Liver (tissue), 9 donors: Measurements from ENCODE around the gene CD79B. TPM values are rescaled to one million over a fixed set of nuclear protein-coding genes. Genes with fewer than 3 reads are reported as not detected.

Source experiments
- DNase-seq: peaks from one replicate; pipeline ENCODE4 v3.0.0-alpha.2; 2017; ENCODE audit warnings: low spot score
- H3K27ac ChIP-seq, 2 donors: one replicate each; pipeline ENCODE4 v1.7.0; 2013; ENCODE audit warnings: inconsistent platforms in 2 of 2, low read length in 2 of 2, control low read depth in 1 of 2, low read depth in 1 of 2, mild to moderate bottlenecking in 1 of 2
- H3K27me3 ChIP-seq, 4 donors: one replicate each; pipeline versions ENCODE4 v1.6.1 to v1.7.0; 2013; ENCODE audit warnings: low read length in 3 of 4, inconsistent platforms in 1 of 4, mild to moderate bottlenecking in 1 of 4, moderate library complexity in 1 of 4; ENCODE audit not compliant: control insufficient read depth in 4 of 4, insufficient read depth in 4 of 4
- H3K36me3 ChIP-seq, 4 donors: one replicate each; pipeline versions ENCODE4 v1.6.1 to v1.7.0; 2013; ENCODE audit warnings: low read length in 3 of 4, mild to moderate bottlenecking in 3 of 4, low read depth in 1 of 4, moderate library complexity in 1 of 4; ENCODE audit not compliant: control insufficient read depth in 4 of 4, insufficient read depth in 3 of 4
- H3K4me1 ChIP-seq, 4 donors: one replicate each; pipeline versions ENCODE4 v1.6.1 to v1.7.0; 2013; ENCODE audit warnings: low read length in 3 of 4, mild to moderate bottlenecking in 3 of 4, moderate library complexity in 1 of 4; ENCODE audit not compliant: control insufficient read depth in 4 of 4, insufficient read depth in 4 of 4
- H3K4me3 ChIP-seq, 3 donors: one replicate each; pipeline versions ENCODE4 v1.6.1 to v1.7.0; 2013; ENCODE audit warnings: low read length in 3 of 3, control low read depth in 1 of 3, low read depth in 1 of 3, mild to moderate bottlenecking in 1 of 3
- H3K9ac ChIP-seq, 2 donors: one replicate each; pipeline ENCODE4 v1.7.0; 2013; ENCODE audit warnings: low read length in 2 of 2, mild to moderate bottlenecking in 2 of 2, moderate library complexity in 2 of 2, control low read depth in 1 of 2, low read depth in 1 of 2
- H3K9me3 ChIP-seq, 4 donors: one replicate each; pipeline versions ENCODE4 v1.6.1 to v1.7.0; 2013; ENCODE audit warnings: low read length in 3 of 4; ENCODE audit not compliant: control insufficient read depth in 4 of 4
- ATF3 ChIP-seq: IDR thresholded peaks from 2 replicates; pipeline ENCODE4 v1.6.1; 2016; ENCODE audit warnings: antibody characterized with exemption
- CTCF ChIP-seq: fragments of 150-350 bp; IDR thresholded peaks from 2 replicates; pipeline ENCODE4 v1.5.1; 2017; ENCODE audit warnings: improper control_type of control experiment, low read depth, low read length; ENCODE audit not compliant: missing input control
- EGR1 ChIP-seq, 2 donors: IDR thresholded peaks; 2 replicates each; pipeline ENCODE4 v1.6.1; 2016 to 2018; ENCODE audit warnings: antibody characterized with exemption in 2 of 2, low read depth in 2 of 2
- FOXA1 ChIP-seq: IDR thresholded peaks from 2 replicates; pipeline ENCODE4 v1.6.1; 2016; ENCODE audit warnings: antibody characterized with exemption
- FOXA2 ChIP-seq: IDR thresholded peaks from 2 replicates; pipeline ENCODE4 v1.6.1; 2016; ENCODE audit warnings: antibody characterized with exemption
- GABPA ChIP-seq, 2 donors: IDR thresholded peaks in 1 of 2; conservative IDR thresholded peaks in 1 of 2; 2 replicates each; pipeline ENCODE4 v1.6.1; 2016; ENCODE audit warnings: antibody characterized with exemption in 2 of 2, mild to moderate bottlenecking in 1 of 2, moderate library complexity in 1 of 2
- HNF4A ChIP-seq, 2 donors: conservative IDR thresholded peaks; 2 replicates each; pipeline ENCODE4 v1.6.1; 2016; ENCODE audit warnings: antibody characterized with exemption in 2 of 2, mild to moderate bottlenecking in 2 of 2
- HNF4G ChIP-seq: IDR thresholded peaks from 2 replicates; pipeline ENCODE4 v1.6.1; 2016; ENCODE audit warnings: antibody characterized with exemption
- JUND ChIP-seq, 2 donors: IDR thresholded peaks; 2 replicates each; pipeline ENCODE4 v1.6.1; 2016; ENCODE audit warnings: antibody characterized with exemption in 2 of 2
- MAX ChIP-seq: IDR thresholded peaks from 2 replicates; pipeline ENCODE4 v1.6.1; 2016; ENCODE audit warnings: antibody characterized with exemption
- NR2F2 ChIP-seq: IDR thresholded peaks from 2 replicates; pipeline ENCODE4 v1.6.1; 2016; ENCODE audit warnings: antibody characterized with exemption
- RAD21 ChIP-seq, 2 donors: IDR thresholded peaks; 2 replicates each; pipeline ENCODE4 v1.6.1; 2016; ENCODE audit warnings: antibody characterized with exemption in 2 of 2, mild to moderate bottlenecking in 2 of 2
- REST ChIP-seq: IDR thresholded peaks from 2 replicates; pipeline ENCODE4 v1.6.1; 2016; ENCODE audit warnings: antibody characterized with exemption, mild to moderate bottlenecking
- RXRA ChIP-seq, 2 donors: IDR thresholded peaks; 2 replicates each; pipeline ENCODE4 v1.6.1; 2017 to 2018; ENCODE audit warnings: antibody characterized with exemption in 2 of 2, mild to moderate bottlenecking in 1 of 2
- TAF1 ChIP-seq: conservative IDR thresholded peaks from 2 replicates; pipeline ENCODE4 v1.6.1; 2016; ENCODE audit warnings: antibody characterized with exemption, mild to moderate bottlenecking
- YY1 ChIP-seq: IDR thresholded peaks from 2 replicates; pipeline ENCODE4 v1.6.1; 2016; ENCODE audit warnings: antibody characterized with exemption, mild to moderate bottlenecking
- ZBTB33 ChIP-seq: IDR thresholded peaks from 2 replicates; pipeline ENCODE4 v1.6.1; 2016; ENCODE audit warnings: antibody characterized with exemption
- whole genome bisulfite sequencing: extraction: QIAGEN DNeasy Blood & Tissue Kit; methylation state at CpG from one replicate; pipeline ENCODE4 v1.1.7; 2013; 5-methylcytosine and 5-hydroxymethylcytosine counted together
- polyA plus RNA-seq, 2 donors: library from polyadenylated mRNA; stranded (reverse) in 1 of 2; unstranded in 1 of 2; fragments of 200-250 nt in 1 of 2; fragments of >200 nt in 1 of 2; fragmentation: Nextera tagmentation in 1 of 2; extraction: Ambion mirVana in 1 of 2; gene quantifications; one replicate each; pipeline versions ENCODE4 v1.2.1 to v1.2.3, GENCODE V29; 2013 to 2015
- total RNA-seq, 2 donors: library from RNA; depleted of rRNA; stranded (reverse); fragments of >200 nt; gene quantifications; one replicate each; pipeline ENCODE4 v1.2.3, GENCODE V29; 2014
- donor health status: healthy.
- donor health status: healthy.
- donor health status: healthy.
- donor health status: healthy.
- donor health status: healthy.

CD79B gene
- total RNA-seq (1 to 10 TPM; 1.3 to 6.5 TPM), polyA plus RNA-seq (1 to 10 TPM; 3.4 to 3.6 TPM)

- H3K9ac ChIP-seq = no peak within 1 kb of the TSS
- no peak for DNase-seq
- no peaks in the 10 kb centered on the region for H3K27me3 ChIP-seq
- H3K4me1 ChIP-seq = peaks cover 0 to 8% (median 2%) of the 10 kb centered on the region in 4 donors
- peak within 1 kb of the TSS; percentile 33 to 57 for H3K27ac ChIP-seq
- WGBS = 74% methylated on average over 19 of the region's 19 CpGs
- H3K4me3 ChIP-seq = no peak within 1 kb of the TSS
- TF ChIP-seq HNF4A (conservative IDR thresholded peaks at IDR 0.05) = no peak
- H3K36me3 ChIP-seq = no peaks in the 10 kb centered on the region
- no peaks in the 10 kb centered on the region for H3K9me3 ChIP-seq
Measured at GRCh38 chr17:63931981-63932561, at the start of gene CD79B. Gene CD79B (minus strand): TSS chr17:63932331. CDS start chr17:63932261, 70 bp downstream.

- no peak for DNase-seq
- no peak overlapping the region for H3K27ac ChIP-seq
- no peaks in the 10 kb centered on the region for H3K36me3 ChIP-seq
- H3K9ac ChIP-seq = no peak overlapping the region
- H3K27me3 ChIP-seq = no peaks in the 10 kb centered on the region
- peaks cover 0 to 3% (median 0%) of the 10 kb centered on the region in 4 donors for H3K4me1 ChIP-seq
- H3K9me3 ChIP-seq = peaks cover 0 to 7% (median 1%) of the 10 kb centered on the region in 4 donors
- 80% methylated on average over 13 of the region's 13 CpGs for WGBS
- TF ChIP-seq CTCF (no peak), REST (no peak), EGR1 (IDR thresholded peaks at IDR 0.05; ENCODE audit: low read depth in 2 of 2) (no peak), JUND (IDR thresholded peaks at IDR 0.05) (no peak), FOXA2 (no peak), RXRA (IDR thresholded peaks at IDR 0.05) (no peak), TAF1 (no peak), NR2F2 (no peak), GABPA (IDR thresholded peaks at IDR 0.05 in 1 of 2, conservative IDR thresholded peaks at IDR 0.05 in 1 of 2) (no peak), RAD21 (IDR thresholded peaks at IDR 0.05) (no peak), MAX (no peak), HNF4A (conservative IDR thresholded peaks at IDR 0.05) (no peak), HNF4G (no peak), YY1 (no peak), ZBTB33 (no peak), FOXA1 (no peak), ATF3 (no peak)
- no peak overlapping the region for H3K4me3 ChIP-seq
Measured at GRCh38 chr17:63978272-63979200, 46.4 kb upstream of the CD79B start.
